ENCODE data around the gene DGKB. TPM values are rescaled to one million over a fixed set of nuclear protein-coding genes. Genes with fewer than 3 reads are reported as not detected.
"Not testable (repeated sequence)": the region's sequence is repeated elsewhere in the genome, so short reads cannot be mapped to it uniquely, and the experiment has no call there.

DGKB gene
- total and polyA plus RNA-seq, 9 donors, result under 0.01 to 1.3 (median 0.28) TPM; not detected in 2

DNA sequence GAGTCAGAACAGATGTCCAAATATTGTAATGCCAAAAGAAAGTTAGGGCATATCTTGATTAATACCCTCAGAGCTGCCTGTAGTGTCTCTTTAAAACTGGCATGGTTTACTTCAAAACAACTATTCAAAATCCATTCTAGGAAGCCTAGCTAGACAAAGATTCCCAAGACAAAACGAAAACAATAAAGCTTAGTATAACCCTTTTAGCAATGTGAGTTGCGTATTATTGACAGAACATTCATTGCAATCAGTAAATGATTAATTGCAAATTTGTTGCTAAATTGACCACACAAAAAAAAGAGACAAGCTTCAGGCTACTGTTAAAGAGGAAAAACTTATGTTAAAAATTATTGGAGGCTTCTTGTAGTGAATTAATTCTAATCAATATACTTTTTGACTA is 406.9 kb downstream of the DGKB start:
- H3K27ac ChIP-seq, result no peak overlapping the region
- H3K9me3 ChIP-seq, result no peaks in the 10 kb centered on the region
- H3K4me3 ChIP-seq, result no peak overlapping the region
- H3K27me3 ChIP-seq, result no peaks in the 10 kb centered on the region
- TF ChIP-seq CTCF (IDR thresholded peaks at IDR 0.05), result no peak
- intact Hi-C loops (cut with DNase I), result no loop called here
- no peaks in the 10 kb centered on the region for H3K36me3 ChIP-seq
- DNase-seq, result no peak
- H3K4me1 ChIP-seq (ENCODE audit: insufficient read depth), result no peaks in the 10 kb centered on the region
- WGBS, 3 donors, result 59 to 73% (median 63%) methylated on average over 2 of the region's 2 CpGs

GRCh38 chr7:14487701-14488395 is 414.7 kb downstream of the DGKB start:
- Histone ChIP-seq H3K27me3 (no peaks in the 10 kb centered on the region), H3K4me3 (no peak overlapping the region), H3K36me3 (no peaks in the 10 kb centered on the region), H3K27ac (no peak overlapping the region), H3K4me1 (ENCODE audit: insufficient read depth) (no peaks in the 10 kb centered on the region), H3K9me3 (no peaks in the 10 kb centered on the region)
- intact Hi-C loops (cut with DNase I), result no loop called here
- 43 to 55% (median 50%) methylated on average over 3 of the region's 3 CpGs for WGBS, 3 donors
- DNase-seq, result no peak
- no peak for TF ChIP-seq POLR2A (IDR thresholded peaks at IDR 0.05)
- TF ChIP-seq EP300 (IDR thresholded peaks at IDR 0.05), result no peak

DNA sequence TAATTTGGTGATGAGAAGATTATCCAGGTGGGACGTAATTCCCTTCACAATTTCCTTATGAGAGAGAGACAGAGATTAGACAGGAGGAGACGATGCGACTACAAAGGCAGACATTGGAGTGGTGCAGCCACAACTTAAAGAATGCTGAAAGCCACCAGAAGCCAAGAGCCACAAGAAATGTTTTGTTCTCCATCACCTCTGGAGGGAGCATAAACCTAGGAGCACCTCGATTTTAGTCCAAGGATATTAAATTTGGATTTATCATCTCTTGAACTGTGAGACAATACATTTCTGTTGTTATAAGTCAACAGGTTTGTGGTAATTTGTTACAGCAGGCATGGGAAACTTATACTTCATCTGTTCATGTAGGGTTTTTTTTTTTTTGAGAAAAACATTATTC is 418.9 kb downstream of the DGKB start:
- Histone ChIP-seq H3K4me1 (ENCODE audit: insufficient read depth) (no peaks in the 10 kb centered on the region), H3K27ac (no peak overlapping the region), H3K36me3 (no peaks in the 10 kb centered on the region), H3K9me3 (no peaks in the 10 kb centered on the region), H3K27me3 (no peaks in the 10 kb centered on the region), H3K4me3 (no peak overlapping the region)
- intact Hi-C loops (cut with DNase I), result no loop called here
- DNase-seq, result no peak
- no peak for TF ChIP-seq CTCF (IDR thresholded peaks at IDR 0.05)
- no peak for TF ChIP-seq POLR2A (IDR thresholded peaks at IDR 0.05)
- TF ChIP-seq EP300 (IDR thresholded peaks at IDR 0.05), result no peak
- 65 to 75% (median 71%) methylated on average over 4 of the region's 4 CpGs for WGBS, 3 donors

GRCh38 chr7:14480281-14480680 is 422.3 kb downstream of the DGKB start:
- intact Hi-C loops (cut with DNase I), result no loop called here
- H3K27me3 ChIP-seq, result no peaks in the 10 kb centered on the region
- DNase-seq, result no peak
- 66 to 88% (median 81%) methylated on average over 1 of the region's 1 CpG for WGBS, 3 donors
- H3K9me3 ChIP-seq, result no peaks in the 10 kb centered on the region
- no peak for TF ChIP-seq EP300 (IDR thresholded peaks at IDR 0.05)
- TF ChIP-seq POLR2A (IDR thresholded peaks at IDR 0.05), result no peak
- no peak for TF ChIP-seq CTCF (IDR thresholded peaks at IDR 0.05)
- no peaks in the 10 kb centered on the region for H3K4me1 ChIP-seq (ENCODE audit: insufficient read depth)
- H3K27ac ChIP-seq, result no peak overlapping the region
- no peak overlapping the region for H3K4me3 ChIP-seq
- no peaks in the 10 kb centered on the region for H3K36me3 ChIP-seq

DNA sequence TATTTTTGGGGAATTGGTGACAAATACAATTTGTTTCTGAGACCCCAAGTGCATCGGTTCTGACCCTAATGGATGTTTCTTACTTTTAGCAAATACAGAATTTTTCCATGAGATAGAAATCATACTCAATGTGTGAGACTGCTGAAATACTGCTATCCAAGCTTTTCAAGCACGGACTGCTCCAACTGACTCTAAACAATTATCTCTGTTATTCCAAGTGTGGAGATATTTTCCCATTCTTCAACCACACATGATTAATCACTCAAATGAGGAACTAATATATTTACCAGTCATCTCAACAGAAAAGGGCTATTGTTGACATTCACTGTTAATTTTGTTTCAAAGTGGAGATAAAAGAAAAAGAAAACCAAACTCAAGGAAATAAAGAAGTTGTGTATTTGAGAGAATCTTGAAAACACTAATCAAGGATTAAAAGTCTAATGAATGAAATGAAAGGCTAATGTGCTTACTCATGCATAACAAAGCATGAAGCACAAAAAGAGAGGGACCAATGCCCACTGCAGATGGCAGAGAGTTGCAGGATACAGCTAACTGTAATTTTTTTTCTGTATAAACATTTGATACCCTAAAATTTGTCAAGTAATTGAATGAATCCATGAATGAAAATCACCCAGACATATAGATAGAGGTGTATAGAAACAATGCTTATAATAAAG is 423.6 kb downstream of the DGKB start:
- H3K36me3 ChIP-seq, result no peaks in the 10 kb centered on the region
- intact Hi-C loops (cut with DNase I), result no loop called here
- no peak overlapping the region for H3K4me3 ChIP-seq
- DNase-seq, result no peak
- H3K9me3 ChIP-seq, result no peaks in the 10 kb centered on the region
- TF ChIP-seq CTCF (IDR thresholded peaks at IDR 0.05) (no peak), POLR2A (IDR thresholded peaks at IDR 0.05) (no peak), EP300 (IDR thresholded peaks at IDR 0.05) (no peak)
- no peaks in the 10 kb centered on the region for H3K27me3 ChIP-seq
- H3K4me1 ChIP-seq (ENCODE audit: insufficient read depth), result no peaks in the 10 kb centered on the region
- WGBS, 3 donors, result 37 to 47% (median 44%) methylated on average over 2 of the region's 2 CpGs
- H3K27ac ChIP-seq, result no peak overlapping the region

- 31 to 40% (median 37%) methylated on average over 3 of the region's 3 CpGs for WGBS, 3 donors
- DNase-seq; H3K9me3 ChIP-seq; H3K4me3 ChIP-seq; H3K27ac ChIP-seq; H3K27me3 ChIP-seq; intact Hi-C loops (cut with DNase I); H3K4me1 ChIP-seq (ENCODE audit: insufficient read depth); H3K36me3 ChIP-seq: not testable (repeated sequence)
These were observed 440.8 kb downstream of the DGKB start for GRCh38 chr7:14461716-14462115.

- DNase-seq; H3K4me3 ChIP-seq; H3K27ac ChIP-seq; H3K4me1 ChIP-seq (ENCODE audit: insufficient read depth); H3K27me3 ChIP-seq; H3K9me3 ChIP-seq; H3K36me3 ChIP-seq; intact Hi-C loops (cut with DNase I): not testable (repeated sequence)
- 88 to 91% (median 90%) methylated on average over 7 of the region's 7 CpGs for WGBS, 3 donors
These were observed 443.7 kb downstream of the DGKB start for GRCh38 chr7:14458846-14459245.

Data from ovary (tissue), 9 donors.